SJSA1 (cell line): ENCODE data around the gene BCOR. TPM values are rescaled to one million over a fixed set of nuclear protein-coding genes. Genes with fewer than 3 reads are reported as not detected.

ENCODE experiments used
- DNase-seq, 2 experiments: peaks; one replicate each; pipeline ENCODE4 v3.0.0-alpha.2; 2015 to 2020; ENCODE audit warnings: low spot score in 2 of 2, low read depth in 1 of 2
- H3K27ac ChIP-seq: fragments of 250-450 bp; sonication (Bioruptor Pico); 2 replicates; pipeline ENCODE4 v1.5.1; 2020; ENCODE audit warnings: mild to moderate bottlenecking, moderate library complexity
- H3K27me3 ChIP-seq: fragments of 250-450 bp; sonication (Bioruptor Pico); replicated peaks from 2 replicates; pipeline ENCODE4 v1.5.1; 2020; ENCODE audit warnings: mild to moderate bottlenecking, moderate library complexity
- H3K36me3 ChIP-seq: fragments of 250-450 bp; sonication (Bioruptor Pico); 2 replicates; pipeline ENCODE4 v1.5.1; 2020; ENCODE audit warnings: mild to moderate bottlenecking
- H3K4me1 ChIP-seq: fragments of 250-450 bp; sonication (Bioruptor Pico); replicated peaks from 2 replicates; pipeline ENCODE4 v1.6.1; 2021; ENCODE audit warnings: mild to moderate bottlenecking
- H3K4me3 ChIP-seq: fragments of 250-450 bp; sonication (Bioruptor Pico); 2 replicates; pipeline ENCODE4 v1.5.1; 2020; ENCODE audit warnings: mild to moderate bottlenecking
- H3K9me3 ChIP-seq: fragments of 250-450 bp; sonication (Bioruptor Pico); replicated peaks from 2 replicates; pipeline ENCODE4 v1.5.1; 2020; ENCODE audit warnings: mild to moderate bottlenecking
- total RNA-seq: library from RNA; depleted of rRNA; stranded (reverse); fragments of >200 nt; shearing (Covaris generic); gene quantifications from 2 replicates; pipeline ENCODE4 v1.2.3, GENCODE V29; 2014

Gene BCOR
- total RNA-seq, 1 experiment from 2014 or later = 37.2 TPM

- no peaks in the 10 kb centered on the region for H3K9me3 ChIP-seq
- no peaks in the 10 kb centered on the region for H3K27me3 ChIP-seq
- H3K4me1 ChIP-seq = no peaks in the 10 kb centered on the region; the same call in 1 of the 2 replicates
- no peak overlapping the region for H3K4me3 ChIP-seq
- DNase-seq = no peak
- no peak overlapping the region for H3K27ac ChIP-seq
- peaks cover 3% of the 10 kb centered on the region for H3K36me3 ChIP-seq
Measured at GRCh38 chrX:40043895-40044294, 53.9 kb downstream of the BCOR start.

- Histone ChIP-seq H3K27ac (no peak overlapping the region), H3K36me3 (no peaks in the 10 kb centered on the region), H3K4me1 (no peaks in the 10 kb centered on the region; the same call in 1 of the 2 replicates), H3K9me3 (no peaks in the 10 kb centered on the region), H3K4me3 (no peak overlapping the region), H3K27me3 (no peaks in the 10 kb centered on the region)
- DNase-seq = no peak
Measured at GRCh38 chrX:40041915-40042314, 55.8 kb downstream of the BCOR start.

GRCh38 chrX:40040686-40041461, 56.9 kb downstream of the BCOR start:
- no peak for DNase-seq
- no peaks in the 10 kb centered on the region for H3K27me3 ChIP-seq
- H3K4me1 ChIP-seq = no peaks in the 10 kb centered on the region; the same call in 1 of the 2 replicates
- H3K36me3 ChIP-seq = no peaks in the 10 kb centered on the region
- no peak overlapping the region for H3K4me3 ChIP-seq
- no peaks in the 10 kb centered on the region for H3K9me3 ChIP-seq
- H3K27ac ChIP-seq = no peak overlapping the region

- no peak for DNase-seq
- no peaks in the 10 kb centered on the region for H3K9me3 ChIP-seq
- H3K4me3 ChIP-seq = no peak overlapping the region
- no peak overlapping the region for H3K27ac ChIP-seq
- H3K36me3 ChIP-seq = no peaks in the 10 kb centered on the region
- H3K27me3 ChIP-seq = no peaks in the 10 kb centered on the region
- no peaks in the 10 kb centered on the region; the same call in 1 of the 2 replicates for H3K4me1 ChIP-seq
Measured at GRCh38 chrX:40039887-40040286, 57.9 kb downstream of the BCOR start.

- no peaks in the 10 kb centered on the region for H3K36me3 ChIP-seq
- H3K9me3 ChIP-seq = no peaks in the 10 kb centered on the region
- no peak overlapping the region for H3K4me3 ChIP-seq
- H3K27ac ChIP-seq = no peak overlapping the region
- H3K27me3 ChIP-seq = no peaks in the 10 kb centered on the region
- no peaks in the 10 kb centered on the region; the same call in 1 of the 2 replicates for H3K4me1 ChIP-seq
- no peak for DNase-seq
Measured at GRCh38 chrX:40037367-40037766, 60.4 kb downstream of the BCOR start.

GRCh38 chrX:40035726-40036125, 62.0 kb downstream of the BCOR start:
- no peaks in the 10 kb centered on the region for H3K27me3 ChIP-seq
- no peaks in the 10 kb centered on the region; the same call in 1 of the 2 replicates for H3K4me1 ChIP-seq
- no peak overlapping the region for H3K27ac ChIP-seq
- H3K4me3 ChIP-seq = no peak overlapping the region
- H3K36me3 ChIP-seq = no peaks in the 10 kb centered on the region
- H3K9me3 ChIP-seq = no peaks in the 10 kb centered on the region
- DNase-seq = no peak

GRCh38 chrX:40031911-40032310, 65.8 kb downstream of the BCOR start:
- no peak overlapping the region for H3K4me3 ChIP-seq
- no peaks in the 10 kb centered on the region for H3K4me1 ChIP-seq
- no peak for DNase-seq
- H3K27ac ChIP-seq = no peak overlapping the region
- H3K36me3 ChIP-seq = no peaks in the 10 kb centered on the region
- no peaks in the 10 kb centered on the region for H3K9me3 ChIP-seq
- no peaks in the 10 kb centered on the region for H3K27me3 ChIP-seq

GRCh38 chrX:40030205-40030604, 67.6 kb downstream of the BCOR start:
- H3K9me3 ChIP-seq = no peaks in the 10 kb centered on the region
- no peak overlapping the region for H3K27ac ChIP-seq
- no peaks in the 10 kb centered on the region for H3K36me3 ChIP-seq
- no peaks in the 10 kb centered on the region for H3K4me1 ChIP-seq
- no peak overlapping the region for H3K4me3 ChIP-seq
- H3K27me3 ChIP-seq = no peaks in the 10 kb centered on the region
- no peak for DNase-seq

GRCh38 chrX:40022421-40022820, 75.3 kb downstream of the BCOR start:
- no peaks in the 10 kb centered on the region for H3K4me1 ChIP-seq
- no peaks in the 10 kb centered on the region for H3K36me3 ChIP-seq
- no peak overlapping the region for H3K27ac ChIP-seq
- no peak overlapping the region for H3K4me3 ChIP-seq
- H3K9me3 ChIP-seq = no peaks in the 10 kb centered on the region
- no peak for DNase-seq
- no peaks in the 10 kb centered on the region for H3K27me3 ChIP-seq

GRCh38 chrX:40021647-40022046, 76.1 kb downstream of the BCOR start:
- Histone ChIP-seq H3K4me3 (no peak overlapping the region), H3K27ac (no peak overlapping the region), H3K36me3 (no peaks in the 10 kb centered on the region), H3K27me3 (no peaks in the 10 kb centered on the region), H3K4me1 (no peaks in the 10 kb centered on the region), H3K9me3 (no peaks in the 10 kb centered on the region)
- DNase-seq = no peak

GRCh38 chrX:40019541-40019940, 78.2 kb downstream of the BCOR start:
- Histone ChIP-seq H3K4me1 (peaks cover 4% of the 10 kb centered on the region), H3K4me3 (no peak overlapping the region), H3K27ac (no peak overlapping the region), H3K9me3 (no peaks in the 10 kb centered on the region), H3K36me3 (no peaks in the 10 kb centered on the region), H3K27me3 (no peaks in the 10 kb centered on the region)
- DNase-seq = no peak

GRCh38 chrX:40018041-40018440, 79.7 kb downstream of the BCOR start:
- Histone ChIP-seq H3K9me3 (no peaks in the 10 kb centered on the region), H3K27ac (no peak overlapping the region), H3K36me3 (no peaks in the 10 kb centered on the region), H3K4me3 (no peak overlapping the region), H3K27me3 (no peaks in the 10 kb centered on the region), H3K4me1 (peaks cover 15% of the 10 kb centered on the region)
- no peak for DNase-seq

- Histone ChIP-seq H3K4me1 (peaks cover 28% of the 10 kb centered on the region), H3K27ac (no peak overlapping the region), H3K36me3 (no peaks in the 10 kb centered on the region), H3K4me3 (no peak overlapping the region), H3K27me3 (no peaks in the 10 kb centered on the region), H3K9me3 (no peaks in the 10 kb centered on the region)
- DNase-seq = no peak
Measured at GRCh38 chrX:40016749-40017148, 81.0 kb downstream of the BCOR start.

- no peak overlapping the region for H3K27ac ChIP-seq
- peaks cover 39% of the 10 kb centered on the region for H3K4me1 ChIP-seq
- no peaks in the 10 kb centered on the region for H3K9me3 ChIP-seq
- H3K36me3 ChIP-seq = no peaks in the 10 kb centered on the region
- no peak for DNase-seq
- no peak overlapping the region for H3K4me3 ChIP-seq
- H3K27me3 ChIP-seq = no peaks in the 10 kb centered on the region
Measured at GRCh38 chrX:40015693-40016092, 82.1 kb downstream of the BCOR start.
